Endothelial cell of umbilical vein (primary cell): Measurements from ENCODE around the gene MSMB. TPM values are rescaled to one million over a fixed set of nuclear protein-coding genes. Genes with fewer than 3 reads are reported as not detected.

ENCODE experiments used
- BruUV-seq: library from RNA; stranded (reverse); fragments of 400-500 nt; replicated peaks from 2 replicates; lab custom pipeline; 2021; lab: Mats Ljungman, UMichigan
- CTCF ChIA-PET: fragments of 300-600, 350-600 bp; sonication (Branson Sonifier 250); formaldehyde crosslinking; loops from one replicate; lab custom pipeline; 2021; ENCODE audit warnings: antibody characterized with exemption, inconsistent platforms; lab: Charles Lee
- POLR2A ChIA-PET: fragments of 300-600, 350-600 bp; sonication (Branson Sonifier 250); formaldehyde crosslinking; loops from one replicate; lab custom pipeline; 2021; ENCODE audit warnings: antibody characterized with exemption, inconsistent platforms; lab: Charles Lee
- DNase-seq: peaks from one replicate; pipeline ENCODE4 v3.0.0-alpha.2; 2011; ENCODE audit warnings: low read depth, low spot score
- FAIRE-seq: peaks from 2 replicates; lab custom pipeline; 2011; peaks lifted over from hg19 to GRCh38; lab: Jason Lieb, UNC
- H2AFZ ChIP-seq: 2 replicates; pipeline ENCODE4 v1.6.0; 2012; ENCODE audit warnings: low read depth, low read length, control low read depth, inconsistent platforms
- H3K27ac ChIP-seq: 2 replicates; pipeline ENCODE4 v1.5.1; 2011; ENCODE audit warnings: low read depth, mild to moderate bottlenecking, control low read depth, low read length, moderate library complexity; ENCODE audit not compliant: insufficient read depth
- H3K27me3 ChIP-seq, 2 experiments: 2 replicates each; pipeline versions ENCODE4 v1.6.0 to v1.6.1; 2011; ENCODE audit warnings: low read length in 2 of 2, mixed read lengths in 1 of 2; ENCODE audit not compliant: control insufficient read depth in 2 of 2, insufficient read depth in 2 of 2
- H3K36me3 ChIP-seq, 2 experiments: 2 replicates in 1 of 2; 3 replicates in 1 of 2; pipeline ENCODE4 v1.5.1; 2011; ENCODE audit warnings: low read length in 2 of 2, mild to moderate bottlenecking in 1 of 2, moderate library complexity in 1 of 2; ENCODE audit not compliant: control insufficient read depth in 2 of 2, insufficient read depth in 2 of 2; ENCODE audit errors: extremely low read depth in 1 of 2
- H3K4me1 ChIP-seq: 3 replicates; pipeline ENCODE4 v1.5.1; 2011; ENCODE audit warnings: mild to moderate bottlenecking, low read length; ENCODE audit not compliant: control insufficient read depth, insufficient read depth; ENCODE audit errors: extremely low read depth
- H3K4me2 ChIP-seq: 2 replicates; pipeline ENCODE4 v1.6.1; 2011; ENCODE audit warnings: low read length, control low read depth, mixed read lengths; ENCODE audit not compliant: insufficient read depth
- H3K4me3 ChIP-seq, 3 experiments: fragments of 200-600 bp in 1 of 3; sonication (generic), shearing (Covaris generic) in 1 of 3; replicated peaks in 1 of 3; 2 replicates each; pipeline ENCODE4 v1.5.1; 2011 to 2016; ENCODE audit warnings: control low read depth in 3 of 3, low read length in 3 of 3, mild to moderate bottlenecking in 2 of 3, inconsistent platforms in 1 of 3, low read depth in 1 of 3, moderate library complexity in 1 of 3; ENCODE audit not compliant: insufficient read depth in 1 of 3
- H3K79me2 ChIP-seq: 2 replicates; pipeline ENCODE4 v1.6.0; 2012; ENCODE audit warnings: low read length, inconsistent platforms; ENCODE audit not compliant: control insufficient read depth, insufficient read depth
- H3K9ac ChIP-seq: replicated peaks from 2 replicates; pipeline ENCODE3; 2011; ENCODE audit warnings: low read length, control low read depth; ENCODE audit not compliant: insufficient read depth; ENCODE audit errors: extremely low read depth
- H3K9me1 ChIP-seq: replicated peaks from 3 replicates; pipeline ENCODE4 v1.6.0; 2011; ENCODE audit warnings: mild to moderate bottlenecking, low read length; ENCODE audit not compliant: control insufficient read depth, insufficient read depth; ENCODE audit errors: extremely low read depth
- H3K9me3 ChIP-seq: replicated peaks from 2 replicates; pipeline ENCODE4 v1.5.1; 2012; ENCODE audit warnings: low read length, inconsistent platforms; ENCODE audit not compliant: control insufficient read depth, insufficient read depth
- H4K20me1 ChIP-seq: replicated peaks from 2 replicates; pipeline ENCODE3; 2011; ENCODE audit warnings: mild to moderate bottlenecking, low read length; ENCODE audit not compliant: control insufficient read depth, insufficient read depth; ENCODE audit errors: extremely low read depth
- GATA2 ChIP-seq: IDR thresholded peaks from 2 replicates; pipeline ENCODE4 v1.7.0; 2011; ENCODE audit warnings: low read depth, mild to moderate bottlenecking, moderate library complexity, mixed read lengths, low read length; ENCODE audit not compliant: insufficient read length, insufficient read depth
- MYC ChIP-seq: IDR thresholded peaks from one replicate; pipeline ENCODE4 v1.6.1; 2011; ENCODE audit warnings: mild to moderate bottlenecking, low read depth, low read length
- POLR2A ChIP-seq: IDR thresholded peaks from 2 replicates; pipeline ENCODE4 v1.6.1; 2012; ENCODE audit warnings: low read depth, mild to moderate bottlenecking, control low read depth, low read length
- dilution Hi-C: fragments of 300-500 bp; cut with MboI; formaldehyde crosslinking; loops from one replicate; pipeline ENCODE4 v1.15.0; 2019; ENCODE audit warnings: low sequenced_read_pairs; ENCODE audit not compliant: extremely low pct_ligation_motif_present
- intact Hi-C: fragments of 100-400 bp; cut with micrococcal nuclease; formaldehyde crosslinking; loops from one replicate; pipeline ENCODE4 v1.10.0; 2022
- polyA plus RNA-seq, 4 experiments: library from polyadenylated mRNA; depleted of rRNA in 3 of 4; stranded (reverse) in 3 of 4; unstranded in 1 of 4; fragments of >200 nt; gene quantifications; 2 replicates each; pipeline versions ENCODE4 v1.2.1 to v1.2.3, GENCODE V29; 2011 to 2012; ENCODE audit warnings: missing spikeins in 1 of 4
- total RNA-seq: library from RNA; stranded (reverse); gene quantifications from 2 replicates; pipeline ENCODE4 v1.2.3, GENCODE V29; 2021
- TF ChIP-seq, protein P1 (sequence below): IDR thresholded peaks from 2 replicates; pipeline ENCODE4 v1.6.1; 2011; ENCODE audit not compliant: insufficient read depth, insufficient read length
- TF ChIP-seq, protein P2 (sequence below), 2 donors: IDR thresholded peaks; 1 replicate in 1 of 2; 2 replicates in 1 of 2; pipeline ENCODE4 v1.5.1; 2011; ENCODE audit warnings: low read length in 2 of 2, mild to moderate bottlenecking in 2 of 2, moderate library complexity in 2 of 2, control low read depth in 1 of 2, inconsistent platforms in 1 of 2, low read depth in 1 of 2; ENCODE audit not compliant: insufficient read depth in 1 of 2; ENCODE audit errors: extremely low read depth in 1 of 2

The MSMB gene
- total and polyA plus RNA-seq, 2 donors (not counting 3 experiments of a cell fraction or from before 2014, with no cell fraction given), result not detected

DNA sequence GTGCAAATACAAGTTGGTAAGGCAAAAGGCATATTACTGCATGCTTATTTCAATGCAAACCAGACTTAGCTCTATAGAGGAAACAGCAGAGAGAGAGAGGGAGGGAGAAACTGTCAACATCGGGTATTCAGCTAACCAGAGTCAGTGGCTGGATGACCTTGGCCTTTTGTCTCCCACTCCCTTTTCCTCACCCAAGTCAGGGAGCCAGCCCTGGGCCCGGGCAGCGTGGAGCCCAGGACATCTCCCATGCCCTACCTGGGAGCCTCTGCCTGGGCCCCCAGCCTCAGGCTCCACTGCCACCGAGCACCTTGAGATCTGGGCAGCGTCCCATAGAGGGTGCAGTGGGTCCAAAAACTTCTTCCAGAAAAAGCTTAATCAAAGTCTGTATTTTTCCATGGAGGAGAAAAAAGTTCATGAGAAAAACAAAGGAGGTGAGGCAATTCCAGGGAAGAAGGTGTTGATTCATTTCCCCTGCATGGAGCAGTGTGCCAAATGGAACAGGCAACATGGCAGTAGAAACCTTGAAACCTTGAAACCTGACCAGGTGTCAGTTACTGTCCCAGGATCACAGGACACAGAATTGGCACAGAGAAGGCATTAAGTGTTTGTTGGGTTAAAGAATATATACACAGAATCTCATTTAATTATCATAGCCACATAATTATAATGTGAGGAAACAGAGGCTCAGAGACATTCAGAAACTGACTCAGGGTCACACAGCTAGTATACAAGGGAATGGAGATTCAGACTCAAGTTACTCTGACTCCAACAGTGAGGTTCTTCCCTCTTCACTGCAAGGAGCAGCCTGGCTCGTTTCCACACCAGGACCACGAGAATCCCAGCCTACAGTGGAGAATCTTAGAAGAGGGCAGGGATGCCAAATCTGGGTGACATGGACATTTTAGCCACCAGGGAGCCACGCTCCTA lies 9.9 kb downstream of the MSMB start:
- intact Hi-C loops, result loop anchor here (1.0 kb wide), 1 partner anchor 185 kb away; no protein-coding TSS in a partner anchor
- H3K79me2 ChIP-seq, result no peaks in the 10 kb centered on the region
- BruUV-seq, result TSS peak; percentile 39
- no peaks in the 10 kb centered on the region for H4K20me1 ChIP-seq
- no peak overlapping the region for H2AFZ ChIP-seq
- DNase-seq, result peak; percentile 60
- TF ChIP-seq, protein P1, sequence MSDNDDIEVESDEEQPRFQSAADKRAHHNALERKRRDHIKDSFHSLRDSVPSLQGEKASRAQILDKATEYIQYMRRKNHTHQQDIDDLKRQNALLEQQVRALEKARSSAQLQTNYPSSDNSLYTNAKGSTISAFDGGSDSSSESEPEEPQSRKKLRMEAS, result no peak
- TF ChIP-seq MYC (no peak), POLR2A (no peak), GATA2 (no peak)
- TF ChIP-seq, protein P2, sequence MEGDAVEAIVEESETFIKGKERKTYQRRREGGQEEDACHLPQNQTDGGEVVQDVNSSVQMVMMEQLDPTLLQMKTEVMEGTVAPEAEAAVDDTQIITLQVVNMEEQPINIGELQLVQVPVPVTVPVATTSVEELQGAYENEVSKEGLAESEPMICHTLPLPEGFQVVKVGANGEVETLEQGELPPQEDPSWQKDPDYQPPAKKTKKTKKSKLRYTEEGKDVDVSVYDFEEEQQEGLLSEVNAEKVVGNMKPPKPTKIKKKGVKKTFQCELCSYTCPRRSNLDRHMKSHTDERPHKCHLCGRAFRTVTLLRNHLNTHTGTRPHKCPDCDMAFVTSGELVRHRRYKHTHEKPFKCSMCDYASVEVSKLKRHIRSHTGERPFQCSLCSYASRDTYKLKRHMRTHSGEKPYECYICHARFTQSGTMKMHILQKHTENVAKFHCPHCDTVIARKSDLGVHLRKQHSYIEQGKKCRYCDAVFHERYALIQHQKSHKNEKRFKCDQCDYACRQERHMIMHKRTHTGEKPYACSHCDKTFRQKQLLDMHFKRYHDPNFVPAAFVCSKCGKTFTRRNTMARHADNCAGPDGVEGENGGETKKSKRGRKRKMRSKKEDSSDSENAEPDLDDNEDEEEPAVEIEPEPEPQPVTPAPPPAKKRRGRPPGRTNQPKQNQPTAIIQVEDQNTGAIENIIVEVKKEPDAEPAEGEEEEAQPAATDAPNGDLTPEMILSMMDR (IDR thresholded peaks at IDR 0.05; ENCODE audit: extremely low read depth in 1 of 2, insufficient read depth in 1 of 2, low read depth in 1 of 2, low read length in 2 of 2), result peak in 1 of 2 donors; percentile 9
- peak overlapping the region; percentile 2 for H3K27ac ChIP-seq
- H3K27me3 ChIP-seq, result peaks cover 0 to 2% of the 10 kb centered on the region in 2 experiments
- no peaks in the 10 kb centered on the region for H3K9me1 ChIP-seq
- H3K4me2 ChIP-seq, result peak overlapping the region; percentile 15
- dilution Hi-C loops, result no loop called here
- POLR2A ChIA-PET, result no interaction called here
- FAIRE-seq, result no peak
- no peak overlapping the region for H3K9ac ChIP-seq
- H3K36me3 ChIP-seq, result no peaks in the 10 kb centered on the region
- peaks cover 24% of the 10 kb centered on the region for H3K4me1 ChIP-seq
- CTCF ChIA-PET, result interaction anchor here (0.8 to 1.0 kb wide), 2 partner anchors 13 to 64 kb away, joined by 3 read pairs; partner anchors contain the start of gene TIMM23
- no peak overlapping the region for H3K4me3 ChIP-seq
- no peaks in the 10 kb centered on the region for H3K9me3 ChIP-seq
